ENCODE measurements around the gene CYP2A7.
"Not testable (repeated sequence)": the region's sequence is repeated elsewhere in the genome, so short reads cannot be mapped to it uniquely, and the experiment has no call there.

Gene CYP2A7

GRCh38 chr19:40846722-40847121 lies 35.3 kb downstream of the CYP2A7 start:
- intact Hi-C loops (cut with DNase I); DNase-seq: not testable (repeated sequence)

DNA sequence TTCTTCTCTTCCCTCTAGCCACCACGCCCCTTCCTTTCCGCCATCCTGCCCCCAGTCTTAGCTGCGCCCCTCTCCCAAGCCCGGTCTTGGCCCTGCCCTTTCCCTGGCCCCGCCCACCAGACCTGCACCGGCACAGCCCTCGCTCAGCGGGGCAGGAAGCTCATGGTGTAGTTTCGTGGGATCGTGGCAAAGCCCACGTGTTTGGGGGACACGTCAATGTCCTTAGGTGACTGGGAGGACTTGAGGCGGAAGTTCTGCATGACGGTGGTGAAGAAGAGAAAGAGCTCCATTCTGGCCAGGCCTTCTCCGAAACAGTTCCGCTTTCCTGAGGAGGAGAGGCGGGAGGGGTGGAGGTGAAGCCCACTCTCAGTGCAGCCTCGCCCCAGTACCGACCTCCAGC lies 38.4 kb downstream of the CYP2A7 start:
- DNase-seq; intact Hi-C loops (cut with DNase I): not testable (repeated sequence)

DNA sequence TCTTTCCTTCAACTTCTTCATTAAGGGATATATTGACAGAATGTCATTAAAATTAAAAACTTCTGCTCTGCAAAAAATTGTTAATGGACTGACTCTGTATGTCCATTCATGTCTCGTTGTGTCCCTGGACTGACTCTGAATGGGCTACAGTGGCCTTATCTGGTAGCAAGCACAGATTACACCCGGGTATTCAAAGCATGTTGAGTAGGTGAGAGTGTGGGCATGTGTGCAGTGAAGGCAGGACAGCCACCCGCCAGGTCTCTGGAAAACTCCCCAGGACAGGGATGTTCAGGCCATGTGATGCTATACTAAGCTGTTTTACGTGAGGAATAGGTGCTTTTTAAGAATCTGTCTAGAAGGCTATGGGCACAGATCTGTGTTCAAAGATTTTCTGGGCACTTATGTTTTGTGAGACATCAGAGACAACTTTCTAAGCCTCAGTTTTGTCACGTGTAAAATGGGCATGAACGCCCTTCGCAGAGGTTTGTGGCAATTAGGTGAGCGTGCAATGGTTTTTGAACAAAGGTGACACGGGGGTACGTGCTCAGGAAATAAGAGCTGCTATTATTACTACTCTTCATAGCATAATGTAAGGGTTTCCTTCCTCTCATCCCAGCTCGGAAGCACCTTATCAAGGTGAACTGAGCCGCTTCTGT lies 38.9 kb downstream of the CYP2A7 start:
- DNase-seq; intact Hi-C loops (cut with DNase I): not testable (repeated sequence)

DNA sequence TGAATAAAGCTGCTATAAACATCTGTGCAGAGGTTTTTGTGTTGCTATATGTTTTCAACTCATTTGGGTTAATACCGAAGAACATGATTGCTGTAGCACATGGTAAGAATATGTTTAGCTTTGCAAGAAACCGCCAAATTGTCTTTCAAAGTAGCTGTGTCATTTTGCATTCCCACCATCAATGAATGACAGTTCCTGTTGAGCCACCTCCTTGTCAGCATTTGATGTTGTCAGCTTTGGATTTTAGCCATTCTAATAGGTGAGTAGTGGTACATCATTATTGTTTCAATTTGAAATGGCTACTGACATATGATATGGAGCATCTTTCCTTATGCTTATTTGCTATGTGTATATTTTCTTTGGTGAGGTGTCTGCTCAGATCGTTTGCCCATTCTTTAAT lies 40.0 kb downstream of the CYP2A7 start:
- DNase-seq; intact Hi-C loops (cut with DNase I): not testable (repeated sequence)

DNA sequence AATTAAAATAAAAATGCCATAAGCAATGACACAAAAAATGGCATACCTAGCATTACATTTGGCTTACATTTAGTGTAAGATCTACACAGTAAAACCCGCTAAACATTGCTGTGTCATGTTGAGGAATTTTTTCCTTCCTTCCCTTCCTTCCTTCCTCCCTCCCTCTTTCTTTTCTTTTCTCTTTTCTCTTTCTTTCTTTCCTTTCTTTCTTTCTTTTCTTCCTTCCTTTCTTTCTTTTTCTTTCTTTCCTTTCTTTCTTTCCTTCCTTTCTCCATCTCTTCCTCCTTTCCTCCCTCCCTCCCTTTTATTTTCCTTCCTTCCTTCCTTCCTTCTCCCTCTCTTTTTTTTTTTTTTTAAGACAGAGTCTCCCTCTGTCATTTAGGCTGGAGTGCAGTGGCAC lies 43.6 kb downstream of the CYP2A7 start:
- DNase-seq; intact Hi-C loops (cut with DNase I): not testable (repeated sequence)

DNA sequence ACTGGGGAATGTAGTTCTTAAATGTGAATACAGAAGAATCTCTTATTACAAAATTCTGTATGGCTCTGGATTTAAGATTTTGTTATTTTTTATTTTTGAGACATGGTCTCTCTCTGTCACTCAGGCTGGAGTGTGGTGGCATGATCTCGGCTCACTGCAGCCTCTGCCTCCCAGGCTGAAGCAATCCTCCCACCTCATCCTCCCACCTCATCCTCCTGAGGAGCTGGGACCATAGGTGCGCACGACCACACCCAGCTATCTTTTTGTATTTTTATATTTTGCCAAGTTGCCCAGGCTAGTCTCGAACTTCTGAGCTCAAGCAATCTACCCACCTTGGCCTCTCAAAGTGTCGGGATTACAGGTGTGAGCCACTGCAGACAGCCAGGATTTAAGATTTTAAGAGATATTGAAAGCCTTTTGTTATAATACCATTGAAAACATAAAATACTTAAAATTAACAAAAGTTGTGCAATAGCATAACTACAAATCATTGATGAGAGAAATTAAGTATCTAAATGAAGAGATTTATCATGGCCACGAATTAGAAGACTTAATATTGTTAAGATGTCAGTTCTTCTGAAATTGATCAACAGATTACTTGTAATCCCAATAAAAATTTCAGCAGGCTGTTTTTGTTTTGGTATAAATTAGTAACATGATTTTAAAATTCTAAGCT lies 45.1 kb downstream of the CYP2A7 start:
- no peak for DNase-seq

GRCh38 chr19:40833728-40834533 lies 48.1 kb downstream of the CYP2A7 start:
- DNase-seq; intact Hi-C loops (cut with DNase I): not testable (repeated sequence)

More for the DNA sequence above, 45.1 kb downstream of the CYP2A7 start:
- intact Hi-C loops (cut with DNase I): no loop called here

DNA sequence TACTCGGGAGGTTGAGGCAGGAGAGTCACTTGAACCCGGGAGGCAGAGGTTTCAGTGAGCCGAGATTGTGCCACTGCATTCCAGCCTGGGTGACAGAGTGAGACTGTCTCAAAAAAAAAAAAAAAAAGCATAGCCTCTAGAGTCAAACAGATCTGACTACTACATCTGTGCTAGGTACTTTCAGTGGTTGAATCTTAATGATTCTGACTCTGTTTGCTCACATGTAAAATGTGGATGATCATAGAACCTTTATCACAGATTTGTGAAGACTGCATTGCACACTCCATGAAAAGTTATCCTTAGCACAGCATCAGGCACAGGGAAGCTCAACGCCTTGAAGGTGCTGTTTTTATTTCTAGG lies 49.6 kb downstream of the CYP2A7 start:
- intact Hi-C loops (cut with DNase I): not testable (repeated sequence)

DNA sequence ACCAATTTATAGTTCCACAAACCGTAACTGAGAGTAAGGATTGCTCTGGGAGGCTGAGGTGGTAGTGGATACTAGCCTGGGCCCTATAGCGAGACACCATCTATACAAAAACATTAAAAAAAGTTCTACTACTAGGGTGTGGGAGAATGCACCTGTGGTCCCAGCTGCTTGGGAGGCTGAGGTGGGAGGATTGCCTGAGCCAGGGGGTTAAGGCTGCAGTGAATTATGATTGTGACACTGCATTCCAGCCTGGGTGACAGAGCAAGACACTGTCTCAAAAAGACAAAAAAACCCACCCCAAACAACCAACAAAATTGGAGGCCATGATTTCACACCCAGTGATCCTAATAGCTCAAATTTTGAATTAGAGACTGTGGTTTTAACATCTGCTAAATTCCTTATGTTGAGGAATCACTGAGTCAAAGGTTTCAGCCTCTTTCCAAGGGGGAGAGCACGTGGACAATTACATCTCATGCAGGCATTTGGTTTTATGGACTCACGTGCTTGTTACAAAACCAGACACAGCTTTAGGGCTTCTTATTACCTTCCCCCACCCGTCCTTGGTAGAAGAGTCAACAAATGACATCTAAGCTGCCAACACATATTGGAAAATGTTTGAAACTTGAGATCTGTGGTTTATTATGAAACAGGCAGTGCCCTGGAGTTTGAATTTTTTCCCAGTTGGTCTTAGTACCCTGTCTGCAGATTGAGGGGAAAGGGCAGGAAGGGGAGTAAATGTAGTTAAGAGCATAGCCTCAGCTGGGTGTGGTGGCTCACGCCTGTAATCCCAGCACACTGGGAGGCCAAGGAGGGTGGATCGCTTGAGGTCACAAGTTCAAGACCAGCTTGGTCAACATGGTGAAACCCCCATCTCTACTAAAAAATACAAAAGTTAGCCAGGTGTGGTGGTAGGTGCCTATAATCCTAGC lies 50.3 kb downstream of the CYP2A7 start:
- peak in 1 of 10 donors; percentile 15 for DNase-seq
- intact Hi-C loops (cut with DNase I): no loop called here

More for the DNA sequence above, 49.6 kb downstream of the CYP2A7 start:
- not testable (repeated sequence) for DNase-seq

DNA sequence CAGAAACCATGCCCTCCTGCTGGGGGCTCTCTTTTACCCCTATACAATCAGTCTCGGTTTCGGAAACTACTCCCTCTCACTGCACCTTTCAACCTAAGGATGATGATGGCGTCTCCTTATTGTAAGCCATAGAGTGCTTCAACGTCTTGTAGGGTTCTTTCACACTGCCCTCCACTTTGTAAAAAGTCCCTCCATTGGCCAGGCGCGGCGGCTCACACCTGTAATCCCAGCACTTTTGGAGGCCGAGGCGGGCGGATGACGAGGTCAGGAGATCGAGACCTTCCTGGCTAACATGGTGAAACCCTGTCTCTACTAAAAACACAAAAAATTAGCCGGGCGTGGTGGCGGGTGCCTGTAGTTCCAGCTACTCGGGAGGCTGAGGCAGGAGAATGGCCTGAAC lies 51.3 kb downstream of the CYP2A7 start:
- peak in 1 of 10 donors; percentile 61 for DNase-seq
- intact Hi-C loops (cut with DNase I): not testable (repeated sequence)

GRCh38 chr19:40829205-40829604 lies 52.8 kb downstream of the CYP2A7 start:
- no peak for DNase-seq
- intact Hi-C loops (cut with DNase I): no loop called here

- intact Hi-C loops (cut with DNase I): no loop called here
- DNase-seq: peak in 1 of 10 donors; percentile 74
These were observed 54.4 kb downstream of the CYP2A7 start for GRCh38 chr19:40827386-40828247.

- intact Hi-C loops (cut with DNase I): not testable (repeated sequence)
- DNase-seq: peak in 1 of 10 donors; percentile 30
These were observed 55.2 kb downstream of the CYP2A7 start for GRCh38 chr19:40826699-40827385.

DNA sequence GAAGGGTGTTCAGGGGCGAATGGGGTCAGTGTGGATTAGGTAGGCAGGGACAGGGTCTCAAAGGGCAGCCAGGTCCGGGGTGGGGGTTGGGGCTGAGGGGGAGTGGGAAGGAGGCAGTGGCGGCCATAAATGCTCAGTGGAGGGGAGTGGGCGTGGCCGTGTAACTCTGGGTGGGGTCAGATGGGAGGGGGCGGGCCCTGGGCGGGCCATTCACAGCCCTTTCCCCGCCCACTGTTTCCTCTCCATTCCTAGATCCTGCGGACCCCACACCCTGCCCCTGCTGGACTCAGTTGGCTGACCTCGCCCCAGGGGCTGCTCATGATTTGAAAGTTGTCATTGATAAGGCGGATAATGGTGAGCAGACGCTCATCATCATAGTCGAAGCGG lies 55.7 kb downstream of the CYP2A7 start:
- DNase-seq; intact Hi-C loops (cut with DNase I): not testable (repeated sequence)

GRCh38 chr19:40825460-40826095 lies 56.5 kb downstream of the CYP2A7 start:
- peak in 1 of 10 donors; percentile 15 for DNase-seq
- intact Hi-C loops (cut with DNase I): not testable (repeated sequence)

Data from posterior cingulate gyrus (tissue), 11 donors.